A673 (cell line): ENCODE measurements around the gene FNDC5. TPM values are rescaled to one million over a fixed set of nuclear protein-coding genes. Genes with fewer than 3 reads are reported as not detected.

Experiments used
- BruUV-seq: library from RNA; stranded (reverse); fragments of 400-500 nt; replicated peaks from 2 replicates; lab custom pipeline; 2021; lab: Mats Ljungman, UMichigan
- CTCF ChIA-PET: fragments of 300-600 bp; sonication (Branson Sonifier 250); formaldehyde crosslinking; loops from one replicate; lab custom pipeline; 2022; ENCODE audit warnings: antibody characterized with exemption; lab: Charles Lee
- POLR2A ChIA-PET: fragments of 300-600 bp; sonication (Branson Sonifier 250); formaldehyde crosslinking; loops from one replicate; lab custom pipeline; 2022; ENCODE audit warnings: antibody characterized with exemption; ENCODE audit not compliant: low non-redundant PET; lab: Charles Lee
- DNase-seq: peaks from one replicate; pipeline ENCODE4 v3.0.0-alpha.2; 2015; ENCODE audit warnings: low spot score
- H3K27ac ChIP-seq: fragments of 200-600 bp; sonication (generic); 2 replicates; pipeline ENCODE4 v1.5.1; 2016; ENCODE audit warnings: mixed run types, low read depth, mild to moderate bottlenecking, mixed read lengths, antibody characterized with exemption, low read length; ENCODE audit not compliant: poor library complexity, severe bottlenecking
- H3K27me3 ChIP-seq: fragments of 200-600 bp; sonication (generic); replicated peaks from 2 replicates; pipeline ENCODE4 v1.6.1; 2017; ENCODE audit warnings: mixed run types, low read depth, mild to moderate bottlenecking, mixed read lengths, antibody characterized with exemption, low read length; ENCODE audit not compliant: insufficient read depth, poor library complexity
- H3K36me3 ChIP-seq: fragments of 200-600 bp; sonication (generic); 2 replicates; pipeline ENCODE4 v1.6.1; 2016; ENCODE audit warnings: mixed run types, mild to moderate bottlenecking, mixed read lengths, antibody characterized with exemption, low read length; ENCODE audit not compliant: insufficient read depth, poor library complexity, severe bottlenecking
- H3K4me1 ChIP-seq: fragments of 200-600 bp; sonication (generic); 2 replicates; pipeline ENCODE4 v1.6.1; 2017; ENCODE audit warnings: mixed run types, mild to moderate bottlenecking, mixed read lengths, antibody characterized with exemption, low read length; ENCODE audit not compliant: insufficient read depth, poor library complexity, severe bottlenecking
- H3K4me3 ChIP-seq: fragments of 200-600 bp; sonication (generic); 2 replicates; pipeline ENCODE4 v1.5.1; 2016; ENCODE audit warnings: low read depth, mixed run types, mild to moderate bottlenecking, mixed read lengths, low read length; ENCODE audit not compliant: poor library complexity, severe bottlenecking
- H3K9me3 ChIP-seq: fragments of 200-600 bp; sonication (generic); 2 replicates; pipeline ENCODE4 v1.6.1; 2016; ENCODE audit warnings: mixed run types, low read depth, mild to moderate bottlenecking, mixed read lengths, antibody characterized with exemption, low read length; ENCODE audit not compliant: poor library complexity, severe bottlenecking
- EZH2 ChIP-seq: fragments of 200-600 bp; sonication (generic); IDR thresholded peaks from 2 replicates; pipeline ENCODE4 v1.6.1; 2017; ENCODE audit warnings: borderline replicate concordance, low read depth, mild to moderate bottlenecking, mixed read lengths, antibody characterized with exemption, low read length; ENCODE audit not compliant: poor library complexity, severe bottlenecking
- intact Hi-C: fragments of 100-400 bp; cut with micrococcal nuclease; formaldehyde crosslinking; loops from one replicate; pipeline ENCODE4 v1.10.0; 2022; ENCODE audit not compliant: unreplicated experiment
- total RNA-seq: library from RNA; stranded (reverse); gene quantifications from 2 replicates; pipeline ENCODE4 v1.2.3, GENCODE V29; 2021
- TF ChIP-seq, protein P1 (sequence below): fragments of 300-800, 200-600 bp; sonication (generic); conservative IDR thresholded peaks from 2 replicates; pipeline ENCODE4 v1.5.1; 2017; ENCODE audit warnings: low read depth, mild to moderate bottlenecking, antibody characterized with exemption, low read length, moderate library complexity, mixed read lengths

The FNDC5 gene
- total RNA-seq, 1 experiment from 2014 or later = 1.3 TPM

DNA sequence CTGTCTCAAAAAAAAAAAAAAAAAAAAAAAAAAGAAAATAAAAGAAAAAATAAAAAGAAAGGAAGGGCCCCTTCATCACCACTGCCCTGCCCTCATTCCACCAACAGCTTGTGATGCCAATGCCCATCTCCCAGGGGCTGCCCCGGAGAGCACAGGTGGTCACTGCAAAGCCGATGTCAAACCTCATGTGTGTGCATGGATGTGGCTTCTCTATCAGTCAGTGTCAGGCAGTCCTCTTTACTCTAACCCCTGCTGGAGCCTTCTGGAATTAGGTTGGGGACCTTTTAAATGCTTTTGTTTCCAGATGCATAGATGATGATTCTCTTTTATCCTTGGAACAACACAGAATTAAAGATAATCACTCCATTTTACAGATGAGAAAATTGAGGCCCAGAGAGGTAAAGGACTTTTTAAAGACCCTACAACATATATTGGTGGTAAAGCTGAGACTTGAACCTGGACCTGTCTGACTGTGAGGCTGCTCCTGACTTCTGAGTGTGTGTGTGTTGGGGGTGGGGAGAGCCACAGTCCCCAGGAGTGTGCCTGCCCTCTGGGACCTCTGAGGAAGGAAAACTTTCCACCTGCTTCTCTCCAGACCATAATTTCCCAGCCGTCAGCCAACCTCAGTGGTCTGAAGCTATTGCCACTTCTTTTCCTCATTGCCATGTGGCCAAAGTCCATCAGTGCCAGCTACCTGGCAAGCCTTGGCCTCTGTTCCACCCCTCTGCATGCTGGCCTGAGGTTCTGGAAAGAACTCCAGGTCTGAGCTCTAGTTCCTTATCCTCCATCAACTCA lies 33.5 kb upstream of the FNDC5 start:
- intact Hi-C loops = no loop called here
- no peaks in the 10 kb centered on the region for H3K36me3 ChIP-seq
- no peaks in the 10 kb centered on the region for H3K9me3 ChIP-seq
- H3K4me3 ChIP-seq = no peak overlapping the region
- no peak for DNase-seq
- TF ChIP-seq, protein P1, sequence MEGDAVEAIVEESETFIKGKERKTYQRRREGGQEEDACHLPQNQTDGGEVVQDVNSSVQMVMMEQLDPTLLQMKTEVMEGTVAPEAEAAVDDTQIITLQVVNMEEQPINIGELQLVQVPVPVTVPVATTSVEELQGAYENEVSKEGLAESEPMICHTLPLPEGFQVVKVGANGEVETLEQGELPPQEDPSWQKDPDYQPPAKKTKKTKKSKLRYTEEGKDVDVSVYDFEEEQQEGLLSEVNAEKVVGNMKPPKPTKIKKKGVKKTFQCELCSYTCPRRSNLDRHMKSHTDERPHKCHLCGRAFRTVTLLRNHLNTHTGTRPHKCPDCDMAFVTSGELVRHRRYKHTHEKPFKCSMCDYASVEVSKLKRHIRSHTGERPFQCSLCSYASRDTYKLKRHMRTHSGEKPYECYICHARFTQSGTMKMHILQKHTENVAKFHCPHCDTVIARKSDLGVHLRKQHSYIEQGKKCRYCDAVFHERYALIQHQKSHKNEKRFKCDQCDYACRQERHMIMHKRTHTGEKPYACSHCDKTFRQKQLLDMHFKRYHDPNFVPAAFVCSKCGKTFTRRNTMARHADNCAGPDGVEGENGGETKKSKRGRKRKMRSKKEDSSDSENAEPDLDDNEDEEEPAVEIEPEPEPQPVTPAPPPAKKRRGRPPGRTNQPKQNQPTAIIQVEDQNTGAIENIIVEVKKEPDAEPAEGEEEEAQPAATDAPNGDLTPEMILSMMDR = no peak
- no TSS peak for BruUV-seq
- ChIA-PET POLR2A (no interaction called here), CTCF (interaction anchor here (1.3 kb wide), 1 partner anchor 12 kb away, joined by 4 read pairs; no protein-coding TSS in a partner anchor)
- H3K4me1 ChIP-seq = peaks cover 7% of the 10 kb centered on the region
- H3K27ac ChIP-seq = no peak overlapping the region
- peaks cover 5% of the 10 kb centered on the region for H3K27me3 ChIP-seq

- Histone ChIP-seq H3K4me3 (no peak overlapping the region), H3K27ac (no peak overlapping the region), H3K9me3 (no peaks in the 10 kb centered on the region), H3K36me3 (no peaks in the 10 kb centered on the region), H3K4me1 (peaks cover 7% of the 10 kb centered on the region), H3K27me3 (peaks cover 5% of the 10 kb centered on the region)
- ChIA-PET POLR2A (no interaction called here), CTCF (no interaction called here)
- TF ChIP-seq, protein P1 = no peak
- TF ChIP-seq EZH2 = no peak
- DNase-seq = no peak
- BruUV-seq = no TSS peak
- intact Hi-C loops = no loop called here
These were observed 31.8 kb upstream of the FNDC5 start for GRCh38 chr1:32902535-32902920.

DNA sequence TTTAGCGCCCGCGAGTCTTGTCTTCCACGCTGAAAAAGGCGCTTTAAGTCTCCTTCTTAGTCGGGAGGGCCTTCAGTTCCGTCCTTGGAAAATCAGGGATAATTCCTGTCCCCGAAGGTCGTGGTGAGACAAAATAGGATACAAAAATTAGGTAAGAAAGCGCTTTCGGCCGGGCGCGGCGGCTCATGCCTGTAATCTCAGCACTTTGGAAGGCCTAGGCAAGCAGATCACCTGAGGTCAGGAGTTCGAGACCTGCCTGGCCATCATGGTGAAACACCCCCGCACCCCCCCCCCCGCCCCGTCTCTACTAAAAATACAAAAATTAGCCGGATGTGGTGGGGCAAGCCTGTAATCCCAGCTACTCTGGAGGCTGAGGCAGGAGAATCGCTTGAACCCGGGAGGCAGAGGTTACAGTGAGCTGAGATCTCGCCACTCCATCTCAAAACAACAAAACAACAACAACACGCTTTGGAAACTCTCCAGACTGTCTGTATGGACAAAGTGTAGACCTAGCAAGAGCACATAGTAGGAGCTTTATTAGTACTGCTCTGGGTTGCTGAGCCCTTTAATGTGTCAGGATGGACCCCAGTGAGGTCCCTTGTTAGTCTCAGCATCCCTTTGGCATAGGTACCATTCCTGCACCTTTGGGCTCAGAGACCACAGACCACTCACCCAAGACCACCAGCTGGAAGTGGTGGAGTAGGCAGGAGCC lies 31.3 kb upstream of the FNDC5 start:
- no peak for DNase-seq
- Histone ChIP-seq H3K4me1 (peaks cover 7% of the 10 kb centered on the region), H3K27ac (no peak overlapping the region), H3K4me3 (peak overlapping the region; percentile 49), H3K36me3 (no peaks in the 10 kb centered on the region), H3K27me3 (peaks cover 5% of the 10 kb centered on the region), H3K9me3 (no peaks in the 10 kb centered on the region)
- intact Hi-C loops = loop anchor here (2.0 kb wide), 1 partner anchor 31 kb away; no protein-coding TSS in a partner anchor
- no TSS peak for BruUV-seq
- TF ChIP-seq, protein P1 = no peak
- POLR2A ChIA-PET = no interaction called here
- CTCF ChIA-PET = no interaction called here
